Loucy (cell line): Measurements from ENCODE around the gene ZNF816.

ENCODE experiments used
- CTCF ChIP-seq: fragments of 200-600 bp; sonication (generic); conservative IDR thresholded peaks from 2 replicates; pipeline ENCODE4 v1.5.1; 2014; ENCODE audit warnings: mild to moderate bottlenecking, antibody characterized with exemption, low read length
- EZH2phosphoT487 ChIP-seq: fragments of 200-600 bp; IDR thresholded peaks from 2 replicates; pipeline ENCODE4 v1.6.1; 2018; ENCODE audit warnings: antibody characterized with exemption, mild to moderate bottlenecking, moderate library complexity, borderline replicate concordance

- TF ChIP-seq CTCF, result no peak
- TF ChIP-seq EZH2phosphoT487, result no peak
Measured at GRCh38 chr19:52917531-52917930, 45.1 kb downstream of the ZNF816 start.
